PC-3 (cell line): ENCODE results near the gene DLG5. TPM values are rescaled to one million over a fixed set of nuclear protein-coding genes. Genes with fewer than 3 reads are reported as not detected.

Source experiments
- ATAC-seq: fragments of 200-7000 bp; cut with Tn5 transposase; 2 replicates; pipeline ENCODE4 v1.9.1; 2020; ENCODE audit warnings: mild to moderate bottlenecking, moderate library complexity
- BruUV-seq: library from RNA; stranded (reverse); fragments of 400-500 nt; replicated peaks from 2 replicates; lab custom pipeline; 2021; lab: Mats Ljungman, UMichigan
- CTCF ChIA-PET: fragments of 300-600 bp; sonication (Branson Sonifier 250); formaldehyde crosslinking; loops from one replicate; lab custom pipeline; 2022; ENCODE audit warnings: antibody characterized with exemption; lab: Charles Lee
- POLR2A ChIA-PET: fragments of 300-600 bp; sonication (Branson Sonifier 250); formaldehyde crosslinking; loops from one replicate; lab custom pipeline; 2022; ENCODE audit warnings: antibody characterized with exemption; ENCODE audit not compliant: unreplicated experiment; lab: Charles Lee
- DNase-seq: peaks from one replicate; pipeline ENCODE4 v3.0.0-alpha.2; 2015
- H2AFZ ChIP-seq: fragments of 300-600 bp; sonication (generic); 2 replicates; pipeline ENCODE4 v1.6.0; 2016; ENCODE audit warnings: antibody characterized with exemption, low read length
- H3F3A ChIP-seq: fragments of 300-600 bp; sonication (generic); one replicate; pipeline ENCODE4 v1.6.0; 2017; ENCODE audit warnings: antibody characterized with exemption, low read length, control low read depth, mild to moderate bottlenecking; ENCODE audit not compliant: unreplicated experiment
- H3K27ac ChIP-seq: fragments of 300-600 bp; sonication (generic); 2 replicates; pipeline ENCODE4 v1.5.1; 2016; ENCODE audit warnings: mild to moderate bottlenecking, low read length
- H3K27me3 ChIP-seq: fragments of 300-600 bp; sonication (generic); 2 replicates; pipeline ENCODE4 v1.6.1; 2016; ENCODE audit warnings: low read length, mixed read lengths
- H3K36me3 ChIP-seq: fragments of 300-600 bp; sonication (generic); 2 replicates; pipeline ENCODE4 v1.6.1; 2016; ENCODE audit warnings: low read depth, mixed run types, low read length, mixed read lengths
- H3K4me1 ChIP-seq: fragments of 300-600 bp; sonication (generic); 2 replicates; pipeline ENCODE4 v1.5.1; 2016; ENCODE audit warnings: low read length; ENCODE audit not compliant: insufficient read depth
- H3K4me2 ChIP-seq: fragments of 300-600 bp; sonication (generic); 2 replicates; pipeline ENCODE4 v1.6.0; 2016; ENCODE audit warnings: low read length
- H3K4me3 ChIP-seq: fragments of 300-600 bp; sonication (generic); 2 replicates; pipeline ENCODE4 v1.5.1; 2016; ENCODE audit warnings: mild to moderate bottlenecking, low read length, mixed read lengths
- H3K79me2 ChIP-seq: fragments of 300-600 bp; sonication (generic); 2 replicates; pipeline ENCODE4 v1.6.1; 2017; ENCODE audit warnings: low read length, mixed read lengths
- H3K9ac ChIP-seq: fragments of 300-600 bp; sonication (generic); 2 replicates; pipeline ENCODE4 v1.6.0; 2016; ENCODE audit warnings: mild to moderate bottlenecking, low read length
- H3K9me2 ChIP-seq: fragments of 300-600 bp; sonication (generic); replicated peaks from 2 replicates; pipeline ENCODE4 v1.6.1; 2016; ENCODE audit warnings: mixed run types, low read length, mixed read lengths
- H3K9me3 ChIP-seq: fragments of 300-600 bp; sonication (generic); 2 replicates; pipeline ENCODE4 v1.6.1; 2016; ENCODE audit warnings: low read length, mixed read lengths
- H4K20me1 ChIP-seq: fragments of 300-600 bp; sonication (generic); 2 replicates; pipeline ENCODE4 v1.6.1; 2016; ENCODE audit warnings: low read length, mixed read lengths
- EZH2 ChIP-seq: fragments of 300-600 bp; sonication (generic); IDR thresholded peaks from one replicate; pipeline ENCODE4 v1.6.1; 2017; ENCODE audit warnings: antibody characterized with exemption, mild to moderate bottlenecking, low read length; ENCODE audit not compliant: unreplicated experiment
- EZH2phosphoT487 ChIP-seq: fragments of 300-600 bp; sonication (generic); IDR thresholded peaks from 2 replicates; pipeline ENCODE4 v1.6.1; 2018; ENCODE audit warnings: mild to moderate bottlenecking, antibody characterized with exemption, low read length, borderline replicate concordance
- intact Hi-C: fragments of 100-400 bp; cut with micrococcal nuclease; formaldehyde crosslinking; loops from 2 replicates; pipeline ENCODE4 v1.9.0; 2023
- total RNA-seq: library from RNA; depleted of rRNA; stranded (reverse); fragments of >200 nt; gene quantifications from 2 replicates; pipeline ENCODE4 v1.2.3, GENCODE V29; 2014
- TF ChIP-seq, protein P1 (sequence below): fragments of 300-600 bp; sonication (generic); conservative IDR thresholded peaks from 2 replicates; pipeline ENCODE4 v1.5.1; 2017; ENCODE audit warnings: antibody characterized with exemption, low read depth, mild to moderate bottlenecking, low read length

The DLG5 gene
- total RNA-seq, 1 experiment from 2014 or later, result 118 TPM

DNA sequence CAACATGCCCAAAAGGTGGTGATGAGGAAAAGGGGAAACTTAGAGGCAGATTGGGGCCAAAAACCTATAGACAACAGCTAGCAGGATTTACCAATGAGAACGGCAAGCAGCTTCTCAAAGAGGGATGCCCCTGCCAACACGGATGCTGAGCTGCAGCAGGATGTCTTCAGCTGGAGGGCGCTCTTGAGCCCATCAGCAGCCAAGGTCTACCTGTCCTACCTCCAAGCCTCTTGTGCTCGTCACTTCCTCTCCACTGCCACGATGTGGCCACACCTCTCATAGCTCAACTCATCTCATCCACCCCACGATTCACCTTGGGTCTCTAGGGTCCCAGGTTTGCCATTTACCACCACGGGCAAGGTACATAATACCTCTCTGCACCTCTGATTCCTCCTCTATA is 36.5 kb downstream of the DLG5 start:
- Histone ChIP-seq H3K27me3 (no peaks in the 10 kb centered on the region), H3K4me3 (no peak overlapping the region), H3K9me2 (no peaks in the 10 kb centered on the region), H3K9me3 (no peaks in the 10 kb centered on the region), H3K9ac (no peak overlapping the region), H3F3A (peaks cover 5% of the 10 kb centered on the region), H3K4me2 (peak overlapping the region; percentile 65; the same call in 1 of the 2 replicates), H4K20me1 (peaks cover 22% of the 10 kb centered on the region; the same call in 1 of the 2 replicates), H3K4me1 (peaks cover 30% of the 10 kb centered on the region), H3K27ac (peak overlapping the region; percentile 71), H2AFZ (no peak overlapping the region), H3K36me3 (no peaks in the 10 kb centered on the region), H3K79me2 (peaks cover 99% of the 10 kb centered on the region)
- ATAC-seq (no peak), DNase-seq (peak; percentile 53)
- ChIA-PET POLR2A (interaction anchor here (0.6 kb wide), 3 partner anchors 36 to 64 kb away, joined by 3 to 17 read pairs (median 3); partner anchors contain the start of gene DLG5), CTCF (interaction anchor here (0.8 to 1.9 kb wide), 8 partner anchors 21 to 140 kb away, joined by 3 to 17 read pairs (median 4); partner anchors contain the start of gene POLR3A)
- TF ChIP-seq EZH2phosphoT487, result no peak
- TF ChIP-seq, protein P1, sequence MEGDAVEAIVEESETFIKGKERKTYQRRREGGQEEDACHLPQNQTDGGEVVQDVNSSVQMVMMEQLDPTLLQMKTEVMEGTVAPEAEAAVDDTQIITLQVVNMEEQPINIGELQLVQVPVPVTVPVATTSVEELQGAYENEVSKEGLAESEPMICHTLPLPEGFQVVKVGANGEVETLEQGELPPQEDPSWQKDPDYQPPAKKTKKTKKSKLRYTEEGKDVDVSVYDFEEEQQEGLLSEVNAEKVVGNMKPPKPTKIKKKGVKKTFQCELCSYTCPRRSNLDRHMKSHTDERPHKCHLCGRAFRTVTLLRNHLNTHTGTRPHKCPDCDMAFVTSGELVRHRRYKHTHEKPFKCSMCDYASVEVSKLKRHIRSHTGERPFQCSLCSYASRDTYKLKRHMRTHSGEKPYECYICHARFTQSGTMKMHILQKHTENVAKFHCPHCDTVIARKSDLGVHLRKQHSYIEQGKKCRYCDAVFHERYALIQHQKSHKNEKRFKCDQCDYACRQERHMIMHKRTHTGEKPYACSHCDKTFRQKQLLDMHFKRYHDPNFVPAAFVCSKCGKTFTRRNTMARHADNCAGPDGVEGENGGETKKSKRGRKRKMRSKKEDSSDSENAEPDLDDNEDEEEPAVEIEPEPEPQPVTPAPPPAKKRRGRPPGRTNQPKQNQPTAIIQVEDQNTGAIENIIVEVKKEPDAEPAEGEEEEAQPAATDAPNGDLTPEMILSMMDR, result peak; percentile 88
- intact Hi-C loops, result no loop called here
- BruUV-seq, result no TSS peak

DNA sequence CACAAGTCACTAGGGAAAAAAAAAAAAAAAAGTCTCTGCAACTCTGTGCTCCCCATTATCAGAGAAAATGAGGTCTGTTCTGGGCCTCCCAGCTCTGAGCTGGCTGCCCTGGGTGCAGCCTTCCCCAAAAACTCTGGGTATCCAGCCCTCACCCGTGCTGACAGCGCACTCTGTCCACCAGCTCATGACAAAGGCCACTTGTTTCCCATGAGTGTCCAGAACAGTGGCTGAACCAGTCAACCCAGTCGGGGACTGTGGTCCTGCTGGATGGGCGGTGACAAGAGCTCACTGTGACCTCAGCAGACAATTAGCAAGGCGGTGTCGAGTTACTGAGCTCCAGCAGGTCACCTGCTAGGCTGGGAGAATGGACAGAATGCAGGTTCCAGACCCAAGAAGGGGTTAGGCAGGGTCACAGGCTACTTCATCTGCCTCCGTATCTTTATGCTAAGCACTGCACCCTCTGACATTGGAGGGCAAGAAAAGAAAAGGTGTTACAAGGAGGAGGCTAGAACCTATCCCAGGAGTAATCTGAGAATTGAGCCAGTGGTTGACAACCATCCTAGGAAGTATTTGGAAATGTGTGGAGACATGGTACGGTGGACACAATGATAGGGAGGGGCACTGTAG is 37.2 kb downstream of the DLG5 start:
- Histone ChIP-seq H3K4me1 (peaks cover 30% of the 10 kb centered on the region), H3K36me3 (no peaks in the 10 kb centered on the region), H3K79me2 (peaks cover 99% of the 10 kb centered on the region), H3K4me2 (peak overlapping the region; percentile 65), H3F3A (peaks cover 5% of the 10 kb centered on the region), H3K4me3 (no peak overlapping the region), H3K27ac (peak overlapping the region; percentile 71), H3K9ac (peak overlapping the region; percentile 52), H3K9me3 (no peaks in the 10 kb centered on the region), H4K20me1 (peaks cover 22% of the 10 kb centered on the region; the same call in 1 of the 2 replicates), H3K27me3 (no peaks in the 10 kb centered on the region), H3K9me2 (no peaks in the 10 kb centered on the region), H2AFZ (no peak overlapping the region)
- peak; percentile 100 for DNase-seq
- peak; percentile 94 for ATAC-seq
- no TSS peak for BruUV-seq
- TF ChIP-seq EZH2phosphoT487 (no peak), EZH2 (no peak)
- TF ChIP-seq, protein P1, result no peak
- ChIA-PET CTCF (interaction anchor here (0.6 to 1.9 kb wide), 8 partner anchors 10 to 540 kb away, joined by 3 to 17 read pairs (median 4); partner anchors contain the start of gene POLR3A), POLR2A (interaction anchor here (0.5 to 0.6 kb wide), 3 partner anchors 20 to 65 kb away, joined by 3 to 17 read pairs (median 4); no protein-coding TSS in a partner anchor)
- intact Hi-C loops, result no loop called here

DNA sequence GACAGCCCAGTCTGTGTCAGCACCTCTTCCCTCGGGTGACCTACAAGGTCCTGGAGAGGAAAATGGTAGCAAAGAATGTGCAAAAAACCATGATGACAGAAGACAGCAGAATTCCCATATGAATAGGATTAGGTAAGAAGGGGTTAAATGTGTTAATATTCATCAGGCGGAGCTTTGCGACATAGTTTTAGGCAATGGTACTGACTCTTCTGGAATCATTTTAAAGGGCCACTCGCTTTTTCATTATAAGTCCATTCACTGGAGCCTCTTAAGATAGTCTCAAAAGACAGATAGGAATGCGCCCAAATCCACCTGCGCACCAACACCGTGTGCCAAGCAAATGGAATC is 38.2 kb downstream of the DLG5 start:
- BruUV-seq, result no TSS peak
- Histone ChIP-seq H3K9me2 (no peaks in the 10 kb centered on the region), H3K79me2 (peaks cover 96% of the 10 kb centered on the region), H3K4me1 (peaks cover 30% of the 10 kb centered on the region), H3K27me3 (no peaks in the 10 kb centered on the region), H3K9me3 (no peaks in the 10 kb centered on the region), H3K27ac (peak overlapping the region; percentile 71), H3F3A (peaks cover 5% of the 10 kb centered on the region), H3K36me3 (no peaks in the 10 kb centered on the region), H3K4me3 (no peak overlapping the region), H4K20me1 (peaks cover 22% of the 10 kb centered on the region; the same call in 1 of the 2 replicates), H3K9ac (peak overlapping the region; percentile 52; the same call in 1 of the 2 replicates), H2AFZ (no peak overlapping the region), H3K4me2 (peak overlapping the region; percentile 65)
- ChIA-PET POLR2A (no interaction called here), CTCF (no interaction called here)
- no peak for ATAC-seq
- no peak for DNase-seq
- TF ChIP-seq EZH2phosphoT487, result no peak
- intact Hi-C loops, result no loop called here
